ENCODE data around the gene RPL10A.

The RPL10A gene

DNA sequence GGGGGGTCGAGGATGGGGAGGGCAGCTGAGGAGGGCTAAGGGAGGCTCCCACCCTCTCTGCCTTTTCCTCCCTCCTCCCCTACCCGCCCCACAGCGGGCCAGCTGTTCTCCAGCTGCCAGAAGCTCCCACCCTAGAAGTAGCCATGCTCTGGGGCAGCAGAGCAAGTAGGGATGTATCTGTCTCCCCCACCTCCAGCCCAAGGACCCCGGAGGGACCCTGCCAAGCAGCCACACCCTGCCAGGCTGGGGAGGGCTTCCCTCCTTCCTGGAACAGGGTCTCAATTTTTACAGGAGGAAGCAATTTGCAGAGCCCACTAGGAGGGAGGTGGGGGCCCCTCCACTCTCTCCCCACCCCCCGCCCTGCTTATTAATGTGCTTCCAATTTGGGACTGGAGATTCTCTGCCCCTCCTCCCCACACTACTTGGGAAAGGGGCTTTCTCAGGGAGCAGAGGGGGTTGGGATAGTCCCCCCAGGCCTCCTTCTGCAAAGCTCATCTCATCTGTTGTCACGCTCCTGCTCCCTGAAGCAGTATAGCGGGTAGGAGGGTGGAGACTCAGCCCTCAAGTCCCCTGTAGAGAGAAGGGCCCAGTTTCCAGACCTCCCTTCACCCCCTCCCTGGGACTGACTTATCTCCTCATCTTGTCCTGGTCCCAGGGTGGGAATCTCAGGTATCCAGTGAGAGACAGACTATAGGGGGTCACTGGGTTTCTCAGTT lies 24.2 kb downstream of the RPL10A start:
- no peak for DNase-seq (ENCODE audit: low read depth in 2 of 2)

DNA sequence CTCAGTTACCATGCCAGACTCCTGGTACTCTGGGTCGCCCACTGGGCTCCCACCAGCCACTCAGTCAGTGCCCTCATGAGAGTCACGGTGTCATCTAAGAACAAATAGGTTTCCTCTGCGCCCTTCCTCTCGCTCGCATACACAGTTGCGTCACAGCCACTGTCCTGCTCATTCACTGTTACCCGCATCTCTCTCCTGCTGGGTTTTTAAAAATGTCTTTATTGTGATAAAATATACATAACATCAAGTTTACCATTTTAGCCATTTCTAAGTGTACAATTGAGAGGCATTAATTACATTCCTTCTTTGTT lies 24.7 kb downstream of the RPL10A start:
- DNase-seq (ENCODE audit: low read depth in 2 of 2): no peak

DNA sequence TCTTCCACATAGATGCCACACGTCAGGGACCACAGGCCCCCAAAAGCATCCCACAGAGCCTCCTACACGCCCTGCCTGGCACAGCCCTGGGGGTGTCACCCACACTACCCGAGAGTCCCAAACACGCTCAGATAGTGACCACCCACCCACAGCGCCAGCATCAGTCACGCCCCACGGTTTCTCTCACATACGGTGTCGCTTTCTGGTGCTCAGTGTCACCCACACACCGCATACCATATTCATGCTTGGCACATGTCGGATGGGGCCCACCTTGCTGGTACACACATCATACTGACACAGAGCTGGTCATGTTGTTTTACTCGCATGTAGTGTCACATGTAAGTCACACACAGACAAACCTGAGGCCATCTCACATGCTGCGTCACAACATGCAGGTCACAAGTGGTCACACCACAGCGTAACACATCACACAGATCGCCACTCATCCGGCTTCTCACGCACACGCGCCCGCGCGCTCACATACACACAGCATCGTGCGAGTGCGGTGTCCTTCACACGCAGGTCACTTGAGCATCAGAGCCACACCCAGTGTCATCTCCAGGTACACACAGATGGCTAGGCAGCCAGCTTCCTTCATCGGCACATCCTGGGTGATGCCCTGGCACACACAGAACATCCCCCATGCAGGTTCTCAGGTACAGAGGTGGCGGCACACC lies 25.2 kb downstream of the RPL10A start:
- no peak for DNase-seq (ENCODE audit: low read depth in 2 of 2)

DNA sequence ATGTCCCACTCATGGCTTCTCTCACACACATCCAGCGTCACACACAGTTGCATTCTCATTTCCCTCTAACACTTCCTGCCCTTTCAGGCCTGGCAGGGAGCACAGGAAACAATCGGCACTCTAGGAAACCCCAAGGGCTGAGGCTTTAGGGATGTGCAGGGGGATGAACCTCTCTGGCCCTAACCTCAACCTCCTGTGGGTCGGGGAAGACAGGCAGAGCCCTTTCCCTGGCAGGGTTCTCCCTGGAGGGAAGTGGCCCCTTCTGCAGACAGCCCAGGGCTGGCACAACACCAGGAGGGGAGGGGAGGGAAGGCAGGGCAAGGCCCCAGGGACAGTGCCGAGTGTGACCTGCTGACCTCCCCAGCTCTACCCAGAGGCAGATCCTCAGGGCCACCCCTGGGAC lies 26.0 kb downstream of the RPL10A start:
- DNase-seq (ENCODE audit: low read depth in 2 of 2): no peak

DNA sequence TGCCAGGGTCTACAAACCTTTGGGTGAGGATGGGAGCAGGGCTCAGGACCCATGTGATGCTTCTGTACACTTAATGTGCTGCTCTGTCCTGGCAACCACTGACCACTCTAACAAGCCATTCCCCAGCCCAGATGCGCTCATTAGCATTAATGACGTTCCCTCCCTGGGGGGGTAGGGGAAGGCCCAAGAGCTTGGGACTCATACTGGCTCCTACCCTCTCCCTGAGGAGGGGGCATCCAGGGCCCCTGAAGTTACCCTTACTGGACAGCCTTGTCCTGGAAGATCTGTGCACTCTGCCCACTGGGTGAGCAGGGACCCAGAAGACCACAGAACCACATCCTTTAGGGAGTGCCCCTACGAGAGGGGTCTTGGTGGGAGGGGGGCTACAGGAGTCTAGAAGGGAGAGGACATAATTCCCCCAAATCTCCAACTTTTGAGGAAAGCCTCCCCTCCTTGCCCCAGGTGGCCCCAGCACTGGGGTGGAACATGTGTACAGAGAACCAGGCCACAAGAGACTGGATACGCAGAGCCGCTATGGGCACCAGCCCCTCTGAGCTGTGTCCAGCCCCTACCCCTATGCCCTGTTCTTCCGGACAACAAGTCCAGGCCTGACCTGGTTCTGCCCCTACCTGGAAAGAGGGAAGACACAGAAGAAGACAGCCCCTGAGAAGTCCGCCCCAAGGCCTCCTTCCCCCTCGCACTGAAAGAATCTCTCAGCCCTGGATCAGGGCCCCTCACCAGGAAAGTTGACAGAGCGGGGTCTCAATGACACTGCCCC lies 27.2 kb downstream of the RPL10A start:
- no peak for DNase-seq (ENCODE audit: low read depth in 2 of 2)

DNA sequence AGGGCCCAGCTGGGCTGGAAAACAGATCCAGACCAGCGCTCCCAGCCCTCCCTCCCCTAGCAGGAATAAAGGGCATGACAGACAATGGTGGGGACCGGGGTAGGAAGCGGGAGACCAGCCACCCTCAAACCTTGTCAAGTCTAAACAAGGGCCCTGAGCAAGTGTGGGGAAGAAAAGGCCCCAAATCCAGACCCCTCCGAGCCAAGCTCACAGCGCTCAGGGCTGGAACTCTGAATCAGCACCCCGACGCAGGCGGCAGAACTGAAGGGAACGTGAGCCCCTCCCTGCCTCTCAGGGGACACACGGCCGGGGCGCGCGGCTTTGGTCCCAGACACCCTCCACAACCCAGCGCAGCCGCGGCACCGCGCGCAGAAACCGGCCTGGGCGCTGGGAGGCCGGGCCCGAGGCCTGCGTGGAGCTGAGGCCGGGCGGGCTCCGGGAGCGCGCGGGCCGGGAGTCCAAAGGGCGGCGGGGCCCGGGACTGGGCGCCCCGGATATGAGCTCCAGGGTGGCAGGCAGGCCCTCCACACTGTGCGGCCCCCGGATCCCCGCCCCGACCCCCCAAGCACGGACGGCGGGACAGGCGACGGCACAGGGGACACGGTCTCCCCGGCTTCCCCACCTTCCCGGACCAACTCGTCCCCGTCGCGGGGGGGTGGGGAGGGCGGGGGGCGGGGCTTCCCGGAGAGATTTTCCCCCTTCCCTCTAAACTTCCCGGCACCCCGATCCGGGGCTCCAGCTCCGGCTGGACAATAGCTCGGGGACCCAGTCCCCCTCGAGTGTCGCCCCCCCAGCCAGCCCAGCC lies 28.0 kb downstream of the RPL10A start:
- no peak for DNase-seq (ENCODE audit: low read depth in 2 of 2)

DNA sequence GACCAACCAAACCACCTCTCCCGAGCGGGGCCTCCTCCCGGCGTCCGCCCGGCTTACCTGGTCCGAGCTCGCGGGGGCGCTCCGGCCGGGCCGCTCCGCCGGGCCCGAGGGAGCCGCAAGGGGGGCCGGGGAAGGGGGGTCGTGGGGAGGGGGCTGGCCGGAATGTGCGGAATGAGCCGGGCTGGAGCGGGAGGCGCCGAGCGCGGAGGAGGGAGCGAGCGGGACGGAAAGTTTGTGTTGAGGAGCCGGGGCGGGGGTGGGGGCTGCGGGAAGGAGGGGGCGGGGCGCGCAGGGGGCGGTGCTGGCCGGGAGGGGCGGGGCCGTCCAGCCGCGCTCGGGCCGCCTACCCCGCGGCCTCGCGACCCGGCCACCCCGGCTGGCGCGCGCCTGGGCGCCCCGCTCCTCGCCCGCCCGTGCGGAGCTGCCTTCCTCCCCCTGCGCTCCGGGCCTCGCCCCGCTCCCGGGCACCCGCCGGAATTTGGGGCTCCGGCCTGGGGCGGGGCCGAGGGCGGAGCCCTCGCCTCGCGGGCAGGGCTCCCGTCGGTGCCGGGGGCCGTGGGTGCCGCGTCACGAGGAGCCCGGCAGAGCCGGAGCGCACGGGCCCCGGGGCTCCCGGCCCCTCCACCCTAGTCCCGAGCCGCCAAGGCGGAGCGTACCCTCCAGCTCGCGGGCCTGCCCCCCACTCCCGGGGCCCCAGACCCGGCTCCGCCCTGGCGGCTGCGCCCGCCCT lies 28.8 kb downstream of the RPL10A start, which contains the start of gene TEAD3:
TSS of gene TEAD3 (minus strand) at position 239 of the 730 bp plus-strand sequence.
- peak in 1 of 2 donors; percentile 40 for DNase-seq (ENCODE audit: low read depth in 2 of 2)

DNA sequence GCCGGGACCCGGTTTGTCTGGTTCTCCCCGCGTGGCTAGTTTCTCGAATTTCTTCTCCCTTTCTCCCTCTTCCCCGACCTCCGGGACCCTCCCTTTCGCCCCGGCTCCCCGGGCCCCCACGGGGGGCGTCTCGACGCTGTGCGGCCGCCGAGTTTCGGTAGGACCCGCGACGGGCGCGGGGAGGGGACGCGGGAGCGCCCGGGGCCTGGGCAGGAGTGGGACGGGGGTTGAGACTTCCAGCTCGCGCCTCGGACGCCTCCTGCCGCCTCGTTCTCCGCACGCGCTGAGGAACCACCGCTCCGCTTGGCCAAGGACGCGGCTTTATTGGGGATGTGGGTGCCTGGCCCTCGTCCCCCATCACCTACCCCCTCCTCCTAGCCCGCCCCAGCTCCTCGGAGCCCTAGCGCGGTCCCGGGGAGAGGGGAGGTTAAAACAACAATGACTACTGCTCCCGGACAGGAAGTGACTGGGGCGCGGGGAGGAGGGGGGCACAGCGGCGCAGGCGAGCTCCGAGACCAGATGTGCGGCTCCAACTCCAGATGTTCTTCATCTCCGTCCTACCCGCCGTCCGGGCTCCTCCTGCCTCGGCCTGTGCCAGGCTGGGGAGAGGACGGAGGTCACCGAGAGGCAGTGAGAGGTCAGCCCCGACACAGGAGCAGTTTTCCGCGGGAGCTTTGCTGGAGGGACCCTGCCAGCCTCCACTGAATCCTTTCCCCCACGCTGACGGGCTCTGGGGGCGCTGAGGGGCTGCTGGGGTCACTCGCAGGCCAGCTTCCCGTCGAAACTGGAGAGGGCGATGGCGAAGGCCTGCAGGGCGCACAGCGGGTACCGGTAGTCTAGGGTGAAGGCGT lies 29.6 kb downstream of the RPL10A start:
- no peak for DNase-seq (ENCODE audit: low read depth in 2 of 2)

DNA sequence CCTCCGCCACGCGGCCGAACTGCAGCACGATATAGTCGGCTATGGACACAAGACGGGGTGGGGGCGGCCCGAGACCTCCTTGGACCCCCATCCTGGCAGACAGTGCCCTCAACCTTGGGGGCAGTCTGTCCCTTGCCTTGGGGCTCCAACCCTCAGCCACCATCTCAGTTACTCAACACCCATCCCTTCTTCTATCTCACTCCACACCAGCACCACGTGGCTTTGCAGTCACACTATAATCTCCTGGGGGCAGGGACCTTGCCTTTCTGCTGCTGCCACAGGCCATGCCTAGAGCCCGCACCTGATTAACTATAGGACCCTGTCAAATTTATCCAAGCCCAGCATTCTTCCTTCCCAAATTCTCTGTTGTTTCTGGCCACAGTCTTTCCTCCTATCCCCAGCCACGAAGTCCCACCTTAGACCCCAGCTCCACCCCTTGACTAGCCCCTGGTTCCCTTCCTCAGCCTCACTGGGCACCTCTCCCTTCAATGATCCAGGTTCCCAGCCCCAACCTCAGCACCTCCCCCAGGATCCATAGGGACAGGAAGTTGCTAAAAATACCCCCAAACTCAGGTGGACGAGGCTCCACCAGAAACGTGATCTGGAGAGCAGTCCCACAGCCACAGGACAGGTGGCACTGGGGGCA lies 30.3 kb downstream of the RPL10A start:
- no peak for DNase-seq (ENCODE audit: low read depth in 2 of 2)

DNA sequence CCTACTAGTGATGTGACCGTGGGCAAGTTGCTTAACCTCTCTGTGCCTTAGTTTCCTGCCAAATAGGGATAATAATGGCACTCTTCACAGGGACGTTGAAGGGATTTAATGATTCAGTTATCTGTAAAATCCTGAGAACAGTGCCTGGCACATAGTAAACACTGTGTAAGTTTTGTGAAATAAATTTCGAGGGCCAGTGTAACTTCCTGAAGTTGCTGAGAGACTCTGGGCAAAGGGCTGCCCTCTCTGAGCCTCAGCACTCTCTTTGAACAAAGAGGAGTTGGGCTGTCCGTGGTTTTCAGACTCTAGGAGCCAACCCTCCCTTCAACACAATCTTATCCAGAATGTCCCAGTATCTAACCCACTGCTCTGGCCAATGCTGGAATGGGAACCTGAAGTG lies 31.2 kb downstream of the RPL10A start:
- no peak for DNase-seq (ENCODE audit: low read depth in 2 of 2)

DNA sequence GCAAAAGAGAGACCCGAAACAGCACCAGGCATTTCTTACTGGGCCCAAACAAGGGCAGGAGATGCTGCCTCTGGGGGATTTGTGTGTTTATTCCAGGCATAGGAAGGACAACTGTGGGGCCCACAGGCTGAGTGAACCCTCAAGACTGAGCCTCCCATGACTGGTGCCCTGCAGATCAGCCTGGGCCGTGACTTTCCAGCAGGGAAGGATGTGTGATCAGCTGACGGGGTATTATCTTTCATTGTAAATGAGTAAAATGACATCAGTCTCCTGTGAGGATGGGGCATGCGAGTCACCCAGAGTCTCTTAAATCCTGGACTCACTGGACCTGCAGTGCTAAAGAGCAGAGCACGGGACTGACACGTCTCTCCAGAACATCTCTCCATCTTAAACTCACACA lies 32.6 kb downstream of the RPL10A start:
- no peak for DNase-seq (ENCODE audit: low read depth in 2 of 2)

DNA sequence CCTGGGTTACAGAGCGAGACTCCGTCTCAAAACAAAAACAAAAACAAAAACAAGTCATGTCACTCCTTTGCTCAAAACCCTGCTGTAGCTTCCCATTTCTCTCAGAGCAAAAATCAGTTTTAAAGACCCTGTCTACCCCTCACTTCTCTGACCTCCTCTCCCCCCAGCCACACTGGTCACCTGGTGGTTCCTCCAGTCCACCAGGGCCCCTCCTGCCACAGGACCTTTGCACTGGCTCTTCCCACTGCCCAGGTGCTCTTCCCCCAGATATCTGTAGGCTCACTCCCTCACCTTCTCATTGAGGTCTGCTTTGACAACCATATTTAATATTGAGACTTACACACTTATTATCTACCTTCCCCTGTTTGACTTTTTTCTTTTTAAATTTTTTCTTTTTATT lies 33.6 kb downstream of the RPL10A start:
- no peak for DNase-seq (ENCODE audit: low read depth in 2 of 2)

DNA sequence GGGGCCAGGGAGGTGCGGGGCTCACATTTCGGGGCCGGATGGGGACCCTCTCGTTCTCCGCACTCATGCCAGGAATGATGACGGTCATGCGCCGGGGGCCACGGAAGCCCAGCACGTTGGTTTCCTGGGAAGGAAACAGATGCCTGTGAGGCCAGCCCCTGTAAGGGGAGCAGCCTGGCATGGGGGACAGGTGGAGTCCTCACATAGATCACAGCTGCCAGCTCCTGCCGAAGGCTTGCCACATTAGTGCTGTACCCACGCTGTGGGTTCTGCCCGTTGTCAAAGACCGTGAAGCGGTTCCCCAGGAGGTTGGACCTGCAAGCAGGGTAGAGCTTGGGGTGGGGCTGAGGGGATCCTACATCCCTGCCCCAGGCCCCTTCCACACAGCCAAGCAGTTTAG lies 35.3 kb downstream of the RPL10A start:
- no peak for DNase-seq (ENCODE audit: low read depth in 2 of 2)

DNA sequence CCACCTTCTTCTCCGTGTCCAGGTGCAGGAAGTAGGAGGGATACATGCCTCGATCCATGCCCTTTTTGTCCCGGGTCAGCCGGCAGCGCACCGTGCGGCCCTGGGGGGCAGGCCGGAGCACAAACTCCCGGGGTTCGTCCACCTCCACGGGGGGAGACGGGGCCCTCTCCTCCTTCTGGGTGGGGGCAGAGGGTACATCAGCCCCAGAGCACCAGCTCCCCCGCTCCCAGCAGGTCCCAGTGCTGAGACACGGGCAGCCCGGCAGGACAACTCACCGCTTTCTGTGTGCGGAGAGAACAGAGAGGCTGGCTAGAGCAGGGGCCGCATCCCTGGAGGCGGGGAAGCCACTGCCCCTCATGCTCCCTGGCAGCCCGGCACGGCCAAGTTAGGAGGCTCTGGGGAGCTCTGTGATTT lies 37.8 kb downstream of the RPL10A start:
- no peak for DNase-seq (ENCODE audit: low read depth in 2 of 2)

DNA sequence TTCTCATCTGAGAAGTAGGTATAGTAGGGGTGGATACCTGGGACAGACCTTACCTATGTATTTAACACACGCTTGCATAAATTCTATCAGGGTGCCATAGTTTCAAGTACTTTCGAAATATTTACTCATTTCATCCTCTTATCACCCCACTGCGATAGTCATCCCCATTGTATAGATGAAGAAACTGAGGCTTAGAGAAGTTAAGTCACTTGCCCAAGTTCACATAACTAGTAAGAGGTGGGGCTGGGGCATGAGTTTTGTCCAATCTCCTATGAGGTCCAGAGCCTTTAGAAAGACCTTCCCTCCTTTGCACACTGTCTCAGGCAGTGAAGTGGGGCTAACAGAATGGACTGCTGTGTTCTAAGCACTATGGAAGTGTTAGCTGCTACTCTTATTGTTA lies 38.3 kb downstream of the RPL10A start:
- DNase-seq (ENCODE audit: low read depth in 2 of 2): no peak

DNA sequence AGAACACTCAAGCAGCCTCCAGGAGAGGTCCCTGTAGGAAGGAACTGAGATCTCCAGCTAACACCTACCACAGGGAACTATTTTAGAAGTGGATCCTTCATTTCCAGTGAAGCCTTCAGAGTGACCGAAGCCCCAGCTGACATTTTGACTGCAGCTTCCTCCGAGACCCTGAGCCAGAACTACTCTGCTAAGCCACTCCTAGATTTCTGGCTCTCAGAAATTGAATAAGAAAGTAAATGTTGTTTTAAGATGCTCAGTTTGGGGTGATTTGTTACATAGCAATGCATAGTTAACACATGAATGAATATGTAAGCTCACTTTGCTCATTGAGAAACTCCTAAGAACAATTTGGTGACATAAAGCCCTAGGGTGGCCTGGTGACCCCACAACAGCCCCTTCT lies 39.0 kb downstream of the RPL10A start:
- DNase-seq (ENCODE audit: low read depth in 2 of 2): no peak

DNA sequence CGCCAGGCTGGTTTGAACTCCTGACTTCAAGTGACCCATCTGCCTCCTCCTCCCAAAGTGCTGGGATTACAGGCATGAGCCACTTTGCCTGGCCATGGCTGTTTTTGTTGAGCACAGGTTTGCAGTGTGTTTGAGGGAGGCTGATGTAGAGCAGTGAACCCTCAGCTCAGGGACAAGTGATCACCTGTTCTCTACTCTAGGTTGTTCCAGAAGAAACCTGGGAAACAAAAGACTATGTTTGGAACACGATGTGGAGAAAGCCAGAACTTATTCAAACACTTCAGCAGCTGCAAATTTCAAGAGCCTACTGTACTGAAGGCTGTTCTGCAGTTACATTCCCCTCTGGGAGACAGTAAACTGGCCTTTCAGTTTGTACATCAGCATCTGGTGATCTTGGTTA lies 39.8 kb downstream of the RPL10A start:
- DNase-seq (ENCODE audit: low read depth in 2 of 2): no peak

DNA sequence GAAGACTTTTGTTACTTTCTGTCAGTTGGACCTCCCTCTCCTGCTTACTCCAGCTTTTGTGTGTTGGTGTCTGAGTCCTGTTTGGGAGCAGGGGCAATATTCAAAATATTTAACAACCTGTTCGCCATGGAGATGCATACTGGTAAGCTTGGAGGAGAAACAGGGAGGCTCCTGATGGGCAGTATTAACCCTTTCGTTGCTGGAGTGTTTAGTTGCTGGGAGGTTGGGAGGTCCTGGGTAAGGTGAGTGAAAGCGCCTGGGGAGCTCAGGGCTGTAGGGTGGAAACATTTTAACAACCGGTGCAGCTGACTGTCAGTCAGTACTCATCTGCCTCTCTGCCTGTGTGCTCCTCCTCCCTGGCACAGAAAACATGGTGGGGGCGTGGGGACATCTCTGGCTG lies 40.3 kb downstream of the RPL10A start:
- DNase-seq (ENCODE audit: low read depth in 2 of 2): no peak

DNA sequence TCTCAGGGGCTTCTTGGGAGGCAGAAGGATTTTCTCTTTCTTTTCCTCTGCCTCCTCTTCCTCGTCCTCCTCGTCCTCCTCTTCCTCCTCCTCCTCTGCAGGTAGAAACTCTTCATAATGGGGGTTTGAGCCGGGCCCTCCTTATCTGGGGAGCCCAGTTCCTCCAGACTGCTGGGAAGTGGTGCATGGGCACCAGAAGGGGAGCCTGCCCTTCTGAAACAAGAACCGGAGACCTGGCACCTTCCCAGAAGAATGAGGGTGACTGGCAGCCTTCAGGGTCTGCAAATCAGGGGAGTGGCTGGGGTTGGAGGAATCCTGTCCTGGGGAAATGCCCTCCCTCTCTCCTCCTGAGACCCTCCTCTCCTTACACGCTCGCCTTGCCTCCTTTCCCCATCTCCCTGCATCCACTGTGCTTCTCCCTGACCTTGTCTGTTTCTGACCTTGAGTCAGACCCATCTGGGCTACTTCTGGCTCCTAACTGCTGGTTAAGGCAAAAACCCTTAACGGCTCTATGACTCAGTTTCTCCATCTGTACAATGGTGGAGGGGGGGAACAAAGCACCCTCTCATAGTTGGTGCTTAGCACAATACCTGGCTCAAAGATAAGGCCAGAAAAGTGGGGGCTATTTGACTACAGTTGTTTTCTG lies 42.8 kb downstream of the RPL10A start:
- no peak for DNase-seq (ENCODE audit: low read depth in 2 of 2)

DNA sequence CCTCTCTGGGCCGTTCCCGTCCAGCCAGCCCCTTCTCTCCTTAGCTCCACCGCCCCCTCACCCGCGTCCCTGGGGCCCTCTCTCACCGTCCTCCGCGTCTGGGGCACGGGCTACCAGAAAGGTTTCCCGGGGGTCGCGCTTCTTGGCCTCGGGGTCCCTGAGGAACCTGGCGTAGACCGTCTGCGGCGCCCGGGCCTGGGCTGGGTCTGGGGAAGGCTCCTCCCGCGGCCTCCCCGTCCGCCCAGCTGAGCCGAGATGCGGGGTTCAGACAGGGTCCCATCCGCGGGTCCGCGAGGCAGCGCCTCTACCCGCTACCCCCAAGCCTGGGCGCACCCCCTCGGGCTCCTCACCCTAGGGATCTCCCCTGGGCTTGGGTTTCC lies 43.4 kb downstream of the RPL10A start:
- no peak for DNase-seq (ENCODE audit: low read depth in 2 of 2)

Measured in activated CD4-positive, alpha-beta T cell treated with anti-CD3 and anti-CD28 coated beads for 24 hours (primary cell).